Effector memory CD8-positive, alpha-beta T cell (primary cell): Measurements from ENCODE around the gene APMAP.

Experiments
- ATAC-seq: fragments of 150-1000 bp; cut with Tn5 transposase; replicated peaks from 2 replicates; pipeline ENCODE4 v1.10.0; 2021; ENCODE audit warnings: mild to moderate bottlenecking, moderate library complexity
- DNase-seq, 3 experiments: peaks; one replicate each; pipeline ENCODE4 v3.0.0; 2021
- H3K27ac Mint-ChIP-seq, 2 donors: one replicate each; pipeline ENCODE4 v1.8.0; 2022; ENCODE audit warnings: mild to moderate bottlenecking in 2 of 2, mixed read lengths in 2 of 2, moderate library complexity in 2 of 2
- H3K27me3 Mint-ChIP-seq, 2 donors: one replicate each; pipeline ENCODE4 v1.8.0; 2022; ENCODE audit warnings: mixed read lengths in 2 of 2
- H3K36me3 Mint-ChIP-seq: one replicate; pipeline ENCODE4 v1.8.0; 2022; ENCODE audit warnings: mild to moderate bottlenecking, moderate library complexity, mixed read lengths; ENCODE audit not compliant: insufficient read depth
- H3K4me1 Mint-ChIP-seq, 2 donors: one replicate each; pipeline ENCODE4 v1.8.0; 2022; ENCODE audit warnings: low read depth in 2 of 2, mixed read lengths in 2 of 2
- H3K4me3 Mint-ChIP-seq, 2 donors: one replicate each; pipeline ENCODE4 v1.8.0; 2022; ENCODE audit warnings: mild to moderate bottlenecking in 2 of 2, mixed read lengths in 2 of 2, moderate library complexity in 2 of 2
- H3K9me3 Mint-ChIP-seq, 2 donors: one replicate each; pipeline ENCODE4 v1.8.0; 2022; ENCODE audit warnings: mixed read lengths in 2 of 2

APMAP gene

DNA sequence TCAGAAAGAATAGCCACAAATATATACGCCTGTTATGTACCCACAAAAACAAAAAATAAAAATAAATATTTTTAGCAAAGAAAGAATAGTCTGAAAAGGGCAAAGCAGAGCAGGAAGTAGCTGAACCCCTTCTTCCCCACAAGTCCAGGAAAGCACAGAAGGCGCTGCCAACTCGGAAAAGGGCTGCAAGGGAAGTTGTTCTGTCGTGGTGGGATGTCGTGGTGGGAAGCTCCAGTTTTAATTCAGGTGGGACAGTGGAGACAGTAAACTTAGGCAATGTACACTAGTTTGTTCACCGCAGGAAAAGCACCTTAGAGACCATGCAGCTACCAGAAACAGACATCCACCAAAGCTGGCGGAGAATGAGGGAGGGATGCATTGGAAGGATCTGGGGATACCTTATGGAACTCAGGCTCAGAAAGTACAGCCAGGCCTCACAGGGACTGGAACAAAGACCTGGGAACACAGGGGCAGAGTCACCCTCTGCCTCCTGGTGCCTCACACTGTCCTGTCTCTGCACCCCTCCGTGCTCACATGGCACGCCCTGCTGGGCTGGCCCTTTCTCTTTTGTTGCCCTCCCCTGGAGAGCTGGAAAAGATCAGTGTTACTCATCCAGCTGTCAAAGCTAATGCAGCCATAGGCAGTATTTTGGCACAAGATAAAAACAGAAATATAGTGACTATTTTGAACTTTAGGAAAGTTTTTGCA lies 3.3 kb upstream of the APMAP start:
- peaks cover 23% of the 10 kb centered on the region for H3K36me3 Mint-ChIP-seq
- no peak overlapping the region for H3K4me3 Mint-ChIP-seq
- DNase-seq (no peak), ATAC-seq (no peak)
- H3K4me1 Mint-ChIP-seq = peaks cover 22 to 26% of the 10 kb centered on the region in 2 donors
- no peak overlapping the region for H3K27ac Mint-ChIP-seq
- no peaks in the 10 kb centered on the region for H3K9me3 Mint-ChIP-seq
- no peaks in the 10 kb centered on the region for H3K27me3 Mint-ChIP-seq

DNA sequence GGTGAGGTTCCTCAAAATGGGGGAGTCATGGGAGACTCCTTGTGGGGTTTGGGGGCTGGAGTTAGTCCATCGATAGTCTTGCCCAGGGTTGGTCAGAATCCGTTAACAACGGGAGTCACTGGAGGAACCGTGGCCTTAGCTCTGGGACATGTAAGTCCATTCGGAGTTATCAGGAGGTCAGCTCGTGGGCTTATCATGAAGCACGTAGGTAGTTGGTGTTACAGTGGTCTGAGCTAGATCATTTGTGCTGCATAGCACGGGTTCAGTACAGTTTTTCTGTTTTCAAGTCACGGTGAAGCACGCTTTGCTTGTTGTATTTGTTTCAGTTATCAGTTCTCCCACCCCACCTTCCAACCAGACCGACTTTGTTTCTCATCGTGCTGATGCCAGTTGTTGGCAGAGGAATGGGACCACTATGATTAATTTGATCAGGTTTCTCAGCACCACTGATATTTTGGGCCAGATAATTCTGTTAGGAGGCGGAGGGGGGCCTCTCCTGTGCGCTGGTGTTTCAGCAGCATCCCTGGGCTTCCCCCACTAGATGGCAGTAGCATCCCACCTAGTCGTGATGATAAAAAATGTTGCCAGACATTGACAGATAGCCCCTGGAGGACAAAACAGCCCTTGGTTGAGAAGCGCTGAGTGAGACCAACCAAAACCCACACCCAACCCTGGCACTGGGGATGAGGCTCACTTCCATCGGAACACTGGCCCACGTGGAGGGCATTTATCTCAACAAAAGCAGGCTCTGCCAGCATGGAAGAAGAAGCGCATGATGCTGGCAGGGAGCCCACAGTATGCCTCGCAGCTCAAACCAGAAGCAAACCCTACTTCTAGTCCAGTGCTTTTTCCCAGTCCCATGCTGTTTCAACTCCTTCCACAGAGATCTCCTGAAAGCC lies 2.2 kb upstream of the APMAP start:
- H3K27ac Mint-ChIP-seq = peak overlapping the region; percentile 19 to 99

DNA sequence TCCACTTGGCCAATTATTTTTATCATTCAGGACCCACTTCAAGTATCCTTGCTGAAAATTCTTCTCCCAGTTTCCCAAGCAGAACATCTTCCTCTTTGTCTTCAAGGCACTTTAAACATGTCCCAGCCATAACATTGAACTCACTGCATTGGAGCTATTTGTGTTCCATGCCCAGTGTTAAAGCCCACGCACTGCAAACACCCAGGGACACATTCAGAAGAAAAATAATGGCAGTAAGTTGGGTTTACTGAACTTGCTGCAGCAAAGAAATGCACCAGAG lies 1.6 kb upstream of the APMAP start:
- Mint-ChIP-seq H3K36me3 (peaks cover 31% of the 10 kb centered on the region), H3K27me3 (no peaks in the 10 kb centered on the region), H3K4me3 (peak overlapping the region; percentile 3 to 30), H3K9me3 (no peaks in the 10 kb centered on the region), H3K27ac (peak overlapping the region; percentile 19 to 99), H3K4me1 (peaks cover 39 to 40% of the 10 kb centered on the region in 2 donors)
- ATAC-seq = no peak
- no peak for DNase-seq

More for the DNA sequence above, 2.2 kb upstream of the APMAP start:
- Mint-ChIP-seq H3K4me3 (peak overlapping the region in 1 of 2 donors; percentile 26), H3K27me3 (no peaks in the 10 kb centered on the region), H3K36me3 (peaks cover 27% of the 10 kb centered on the region), H3K4me1 (peaks cover 33 to 36% of the 10 kb centered on the region in 2 donors), H3K9me3 (no peaks in the 10 kb centered on the region)
- DNase-seq = peak; percentile 84 to 91 (median 85)
- peak; percentile 33 for ATAC-seq

DNA sequence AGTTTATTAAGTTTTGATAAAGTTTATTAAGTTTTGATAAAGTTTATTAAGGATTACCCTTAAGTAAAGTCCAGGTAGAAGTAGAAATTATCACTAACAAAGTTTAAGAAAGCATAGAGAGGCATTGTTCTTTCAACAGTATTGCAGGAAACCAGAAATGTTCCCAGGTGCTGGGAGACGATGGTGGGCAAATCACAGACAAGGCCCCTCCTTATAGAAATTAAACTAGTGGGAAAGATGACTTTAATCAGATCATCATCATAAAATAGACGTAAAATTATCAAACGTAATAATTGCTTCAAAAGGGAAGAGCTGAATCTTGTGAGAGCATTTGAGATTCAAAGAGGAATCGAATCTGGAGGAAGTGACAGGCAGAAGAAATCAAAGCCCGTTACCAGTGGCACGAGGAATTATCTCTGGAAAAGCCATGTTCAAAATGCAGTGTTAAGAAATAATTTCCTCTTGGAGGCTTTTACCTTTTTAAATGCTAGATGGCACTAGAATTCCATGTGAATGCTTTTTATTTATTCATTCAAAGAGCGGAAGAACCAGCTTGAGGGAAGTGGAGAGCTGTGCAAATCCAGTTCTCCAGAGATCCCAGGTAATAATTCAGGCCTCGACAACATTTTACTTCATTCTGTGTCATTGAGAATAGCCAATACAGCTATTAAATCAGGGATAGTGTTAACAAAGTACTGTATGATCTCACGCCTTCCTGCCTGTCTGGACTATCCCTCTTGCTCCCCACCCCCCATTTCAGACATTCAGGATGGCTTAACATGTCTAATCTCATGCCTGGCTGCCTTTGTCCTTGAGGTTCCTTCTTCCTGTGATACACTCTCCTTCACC lies 1.0 kb upstream of the APMAP start:
- Mint-ChIP-seq H3K4me1 (peaks cover 45 to 46% of the 10 kb centered on the region in 2 donors), H3K27me3 (no peaks in the 10 kb centered on the region), H3K9me3 (no peaks in the 10 kb centered on the region), H3K36me3 (peaks cover 34% of the 10 kb centered on the region), H3K27ac (peak overlapping the region; percentile 97 to 99), H3K4me3 (peak overlapping the region; percentile 93 to 99)
- DNase-seq (no peak), ATAC-seq (no peak)

DNA sequence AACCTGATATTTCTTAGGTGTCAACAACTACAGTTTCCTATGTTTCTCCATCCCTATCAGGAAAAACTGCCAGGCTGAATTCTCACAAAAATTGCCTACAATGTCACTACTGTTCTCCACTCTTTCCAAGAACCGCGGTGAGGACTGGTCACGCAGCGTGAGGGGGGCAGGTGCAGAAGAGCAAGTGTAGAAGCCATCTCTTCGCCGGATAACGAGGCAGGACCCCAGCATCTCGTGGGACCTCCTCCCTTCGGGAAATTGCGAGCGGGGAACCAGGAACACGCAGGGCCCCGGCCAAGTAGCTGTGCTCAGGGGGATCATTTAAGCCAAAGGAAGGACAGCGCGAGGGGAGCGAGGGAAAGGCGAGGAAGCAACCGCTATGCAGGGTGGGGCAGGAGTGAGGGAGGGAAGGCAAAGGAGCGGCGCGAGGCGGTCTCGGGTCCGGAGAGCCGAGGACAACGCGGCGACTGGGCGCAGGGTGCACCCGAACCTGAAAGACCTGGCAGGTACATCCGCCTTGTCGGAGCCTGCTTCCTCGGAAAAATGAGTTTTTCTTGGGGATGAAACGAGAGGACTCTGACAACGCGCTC lies 559 bp downstream of the APMAP start:
- H3K4me3 Mint-ChIP-seq = peak overlapping the region; percentile 93 to 99
- no peaks in the 10 kb centered on the region for H3K27me3 Mint-ChIP-seq

DNA sequence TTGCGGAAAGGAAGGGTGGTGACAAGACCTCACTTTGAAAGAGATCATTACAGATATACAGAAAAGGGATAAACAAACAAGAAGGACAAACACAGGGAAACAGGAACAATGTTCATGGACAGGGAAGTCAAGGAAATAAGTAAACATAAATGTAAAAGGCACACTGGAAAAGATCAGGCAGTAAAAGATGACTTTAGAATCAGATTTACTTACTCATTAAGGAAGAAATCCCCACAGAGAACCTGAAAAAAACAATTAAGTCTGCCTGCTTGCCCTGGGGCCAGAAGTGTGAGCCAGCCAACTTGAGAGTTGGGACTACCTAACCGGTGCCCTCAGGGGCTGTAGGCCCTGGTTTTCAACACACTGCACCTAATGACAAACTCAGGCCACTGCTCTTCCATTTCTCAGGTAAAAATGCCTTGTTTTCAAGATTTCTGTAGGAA lies 1.7 kb downstream of the APMAP start:
- Mint-ChIP-seq H3K27me3 (no peaks in the 10 kb centered on the region), H3K4me1 (peaks cover 70 to 71% of the 10 kb centered on the region in 2 donors), H3K4me3 (peak overlapping the region; percentile 93 to 99), H3K36me3 (peaks cover 38% of the 10 kb centered on the region), H3K9me3 (no peaks in the 10 kb centered on the region), H3K27ac (peak overlapping the region; percentile 97 to 99)
- no peak for DNase-seq
- ATAC-seq = no peak

More for the DNA sequence above, 559 bp downstream of the APMAP start:
- H3K9me3 Mint-ChIP-seq = no peaks in the 10 kb centered on the region
- ATAC-seq (peak; percentile 6), DNase-seq (peak in 1 of 3 experiments; percentile 28)
- peaks cover 59 to 61% of the 10 kb centered on the region in 2 donors for H3K4me1 Mint-ChIP-seq
- H3K36me3 Mint-ChIP-seq = peaks cover 34% of the 10 kb centered on the region
- H3K27ac Mint-ChIP-seq = peak overlapping the region; percentile 97 to 99

DNA sequence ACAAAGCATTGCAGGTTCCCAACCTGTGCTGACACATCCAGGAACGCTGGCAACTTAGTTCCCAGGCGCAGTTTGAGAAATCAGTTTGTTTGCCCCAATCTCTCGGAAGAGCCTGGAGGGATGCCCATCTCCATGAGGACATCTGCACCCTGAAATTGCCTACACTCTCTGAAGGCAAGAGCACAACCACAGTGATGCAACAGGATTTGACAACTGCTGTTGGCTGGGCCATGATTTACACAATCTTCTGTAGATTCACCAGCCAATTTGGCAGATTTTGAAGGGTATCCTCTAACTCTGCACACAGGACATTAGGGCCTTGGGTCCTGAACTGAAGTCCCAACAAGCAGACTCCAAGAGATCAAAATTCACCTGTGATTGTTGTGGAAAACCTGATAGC lies 3.4 kb downstream of the APMAP start:
- H3K9me3 Mint-ChIP-seq = no peaks in the 10 kb centered on the region
- ATAC-seq = no peak

DNA sequence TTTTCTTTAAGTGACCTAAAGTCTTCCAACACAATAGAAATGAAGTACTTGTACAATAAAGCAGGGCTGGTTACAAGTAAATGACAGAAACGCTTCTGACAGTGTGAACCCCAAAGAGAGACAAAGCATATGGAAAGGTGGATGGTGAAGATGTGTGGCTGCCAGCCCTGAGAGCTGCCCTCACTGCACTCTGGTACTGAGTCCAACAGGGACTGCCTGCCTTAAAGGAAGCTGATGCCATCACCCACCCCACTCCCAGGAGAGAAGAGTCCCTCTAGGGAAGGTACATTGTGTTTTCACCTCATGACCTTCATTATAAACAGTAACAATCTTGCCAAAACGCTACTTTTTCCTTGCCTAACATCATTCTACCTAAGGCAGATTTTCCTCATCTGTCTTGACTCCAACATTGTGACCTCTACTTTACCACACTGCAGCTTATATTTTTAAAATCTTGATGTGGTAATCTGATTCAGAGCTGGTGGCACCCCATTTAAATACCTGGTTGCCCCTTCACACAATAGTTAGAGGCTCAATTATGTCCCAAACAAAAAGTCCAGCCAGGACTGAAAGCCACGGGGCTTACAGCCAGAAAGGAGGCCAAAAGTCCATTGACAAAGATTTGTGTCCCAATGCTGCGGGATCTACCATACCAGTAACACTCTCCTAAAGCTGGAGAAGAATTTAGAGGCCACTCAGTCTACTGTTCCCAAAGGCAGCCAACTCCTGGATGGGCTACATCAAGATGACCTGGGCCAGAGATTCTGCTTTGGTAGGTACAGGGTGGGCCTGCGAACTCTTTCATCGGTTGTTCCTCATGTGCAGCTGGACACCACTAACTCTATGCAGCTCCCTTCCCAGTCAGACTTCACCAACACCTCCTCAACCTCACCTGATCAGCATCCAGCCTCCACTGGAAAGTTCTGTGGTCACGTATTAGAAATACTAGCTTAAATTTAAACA lies 4.4 kb downstream of the APMAP start:
- Mint-ChIP-seq H3K4me1 (peaks cover 80 to 84% of the 10 kb centered on the region in 2 donors), H3K27ac (peak overlapping the region; percentile 75 to 97), H3K9me3 (no peaks in the 10 kb centered on the region), H3K27me3 (no peaks in the 10 kb centered on the region), H3K36me3 (peaks cover 53% of the 10 kb centered on the region), H3K4me3 (peak overlapping the region; percentile 80 to 93)
- DNase-seq = no peak
- ATAC-seq = no peak

More for the DNA sequence above, 3.4 kb downstream of the APMAP start:
- H3K27ac Mint-ChIP-seq = peak overlapping the region; percentile 75 to 97
- H3K36me3 Mint-ChIP-seq = peaks cover 46% of the 10 kb centered on the region
- H3K4me1 Mint-ChIP-seq = peaks cover 78 to 80% of the 10 kb centered on the region in 2 donors
- no peaks in the 10 kb centered on the region for H3K27me3 Mint-ChIP-seq
- peak overlapping the region; percentile 80 to 93 for H3K4me3 Mint-ChIP-seq
- DNase-seq = no peak

DNA sequence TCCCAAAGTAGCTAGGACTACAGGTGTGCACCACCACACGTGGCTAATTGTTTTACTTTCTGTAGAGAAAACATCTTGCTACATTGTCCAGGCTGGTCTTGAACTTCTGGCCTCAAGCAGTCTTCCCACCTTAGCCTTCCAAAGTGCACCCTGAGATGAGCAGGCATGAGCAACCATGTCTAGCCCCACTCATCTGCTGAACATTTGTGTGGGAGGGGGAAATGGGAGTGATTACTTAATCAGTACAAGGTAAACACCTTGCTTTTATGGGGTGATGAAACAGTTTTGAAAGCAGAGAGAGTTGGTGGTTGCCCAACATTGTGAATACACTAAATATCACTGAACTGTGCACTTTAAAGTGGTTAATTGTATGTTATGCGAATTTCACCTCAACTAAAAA lies 5.3 kb downstream of the APMAP start:
- H3K36me3 Mint-ChIP-seq = peaks cover 54% of the 10 kb centered on the region
- ATAC-seq (peak; percentile 35), DNase-seq (no peak)
- H3K27ac Mint-ChIP-seq = peak overlapping the region; percentile 71 to 97
- peaks cover 81 to 93% of the 10 kb centered on the region in 2 donors for H3K4me1 Mint-ChIP-seq
- peak overlapping the region; percentile 47 to 93 for H3K4me3 Mint-ChIP-seq
- no peaks in the 10 kb centered on the region for H3K9me3 Mint-ChIP-seq
- H3K27me3 Mint-ChIP-seq = no peaks in the 10 kb centered on the region

DNA sequence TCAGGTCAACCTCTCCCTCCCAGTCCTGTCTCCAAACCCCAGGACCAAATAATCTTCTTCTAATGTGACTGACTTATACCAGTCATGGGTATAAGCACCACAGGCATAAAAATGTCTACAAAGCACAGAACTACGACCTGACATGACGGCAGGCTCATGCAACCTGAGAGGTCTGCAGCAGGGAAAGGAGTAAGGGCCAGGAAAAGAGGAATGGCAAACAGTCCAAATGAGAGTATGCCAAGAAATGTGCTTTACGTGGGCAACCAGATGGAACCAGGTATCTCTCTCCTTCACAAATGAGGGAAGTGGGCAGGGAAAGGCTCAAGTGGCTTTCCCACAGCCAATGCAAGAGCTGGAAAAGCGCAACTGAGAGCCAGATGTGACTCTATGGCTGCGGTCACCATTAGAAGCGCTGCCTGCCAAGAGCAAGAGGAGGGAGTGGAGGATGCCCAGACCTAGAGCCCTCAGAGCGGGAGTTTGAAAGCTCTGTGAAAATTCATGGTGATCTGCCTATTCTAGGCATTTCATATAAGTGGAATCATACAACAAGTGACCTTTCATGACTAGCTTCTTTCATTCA lies 6.0 kb downstream of the APMAP start:
- H3K9me3 Mint-ChIP-seq = no peaks in the 10 kb centered on the region
- H3K36me3 Mint-ChIP-seq = peaks cover 54% of the 10 kb centered on the region
- H3K27me3 Mint-ChIP-seq = no peaks in the 10 kb centered on the region
- ATAC-seq (no peak), DNase-seq (no peak)
- H3K4me3 Mint-ChIP-seq = peak overlapping the region; percentile 64 to 71
- peak overlapping the region; percentile 71 to 97 for H3K27ac Mint-ChIP-seq
- H3K4me1 Mint-ChIP-seq = peaks cover 82 to 96% of the 10 kb centered on the region in 2 donors

DNA sequence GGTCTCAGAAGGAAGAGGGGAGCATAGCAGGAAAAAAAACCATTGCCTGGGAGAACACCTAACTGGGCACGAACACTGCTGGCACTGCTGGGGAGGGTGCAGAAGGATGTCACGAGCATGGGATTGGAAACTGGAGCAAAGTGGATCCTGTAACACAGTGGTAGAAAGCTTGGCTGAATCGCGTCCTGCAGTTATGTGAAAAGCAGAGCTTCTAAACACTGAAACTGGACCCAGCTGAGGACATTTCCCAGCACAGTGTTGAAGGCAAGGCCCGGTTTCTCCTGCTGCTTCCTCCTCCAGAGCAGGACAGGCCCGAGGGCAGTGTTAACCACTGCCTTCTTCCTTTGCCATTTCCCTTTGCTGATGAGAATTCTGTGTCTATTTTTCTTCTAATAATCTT lies 6.7 kb downstream of the APMAP start:
- no peaks in the 10 kb centered on the region for H3K9me3 Mint-ChIP-seq
- no peaks in the 10 kb centered on the region for H3K27me3 Mint-ChIP-seq
- peak overlapping the region; percentile 71 to 81 for H3K27ac Mint-ChIP-seq
- peaks cover 58% of the 10 kb centered on the region for H3K36me3 Mint-ChIP-seq
- peak overlapping the region; percentile 64 to 71 for H3K4me3 Mint-ChIP-seq
- DNase-seq (no peak), ATAC-seq (no peak)
- H3K4me1 Mint-ChIP-seq = peaks cover 82 to 96% of the 10 kb centered on the region in 2 donors
